Measurements from ENCODE around the gene PPP2R5E.

Gene PPP2R5E

GRCh38 chr14:63432228-63432627 lies 110.9 kb downstream of the PPP2R5E start:
- no peak for DNase-seq (ENCODE audit: low spot score)

- DNase-seq (ENCODE audit: low spot score): no peak
Observed at GRCh38 chr14:63431466-63431865, 111.7 kb downstream of the PPP2R5E start.

- DNase-seq (ENCODE audit: low spot score): no peak
Observed at GRCh38 chr14:63428486-63428885, 114.7 kb downstream of the PPP2R5E start.

- DNase-seq (ENCODE audit: low spot score): no peak
Observed at GRCh38 chr14:63426838-63427352, 116.3 kb downstream of the PPP2R5E start.

- no peak for DNase-seq (ENCODE audit: low spot score)
Observed at GRCh38 chr14:63423889-63424288, 119.3 kb downstream of the PPP2R5E start.

GRCh38 chr14:63423381-63423780 lies 119.8 kb downstream of the PPP2R5E start:
- no peak for DNase-seq (ENCODE audit: low spot score)

- no peak for DNase-seq (ENCODE audit: low spot score)
Observed at GRCh38 chr14:63421919-63422318, 121.3 kb downstream of the PPP2R5E start.

GRCh38 chr14:63421226-63421625 lies 122.0 kb downstream of the PPP2R5E start:
- no peak for DNase-seq (ENCODE audit: low spot score)

GRCh38 chr14:63418020-63418419 lies 125.2 kb downstream of the PPP2R5E start:
- no peak for DNase-seq (ENCODE audit: low spot score)

- DNase-seq (ENCODE audit: low spot score): no peak
Observed at GRCh38 chr14:63413009-63413408, 130.2 kb downstream of the PPP2R5E start.

- no peak for DNase-seq (ENCODE audit: low spot score)
Observed at GRCh38 chr14:63406333-63406732, 136.8 kb downstream of the PPP2R5E start.

GRCh38 chr14:63405715-63406114 lies 137.5 kb downstream of the PPP2R5E start:
- no peak for DNase-seq (ENCODE audit: low spot score)

GRCh38 chr14:63404906-63405305 lies 138.3 kb downstream of the PPP2R5E start:
- DNase-seq (ENCODE audit: low spot score): no peak

GRCh38 chr14:63401646-63402045 lies 141.5 kb downstream of the PPP2R5E start:
- no peak for DNase-seq (ENCODE audit: low spot score)

- no peak for DNase-seq (ENCODE audit: low spot score)
Observed at GRCh38 chr14:63398952-63399351, 144.2 kb downstream of the PPP2R5E start.

- no peak for DNase-seq (ENCODE audit: low spot score)
Observed at GRCh38 chr14:63394841-63395240, 148.3 kb downstream of the PPP2R5E start.

GRCh38 chr14:63394432-63394831 lies 148.7 kb downstream of the PPP2R5E start:
- no peak for DNase-seq (ENCODE audit: low spot score)

GRCh38 chr14:63393012-63393411 lies 150.2 kb downstream of the PPP2R5E start:
- DNase-seq (ENCODE audit: low spot score): no peak

- no peak for DNase-seq (ENCODE audit: low spot score)
Observed at GRCh38 chr14:63392236-63392635, 150.9 kb downstream of the PPP2R5E start.

GRCh38 chr14:63388766-63389431 lies 154.3 kb downstream of the PPP2R5E start:
- peak; percentile 80 for DNase-seq (ENCODE audit: low spot score)

- DNase-seq (ENCODE audit: low spot score): no peak
Observed at GRCh38 chr14:63387711-63388110, 155.5 kb downstream of the PPP2R5E start.

GRCh38 chr14:63383776-63384367 lies 159.3 kb downstream of the PPP2R5E start:
- no peak for DNase-seq (ENCODE audit: low spot score)

- no peak for DNase-seq (ENCODE audit: low spot score)
Observed at GRCh38 chr14:63378444-63378843, 164.7 kb downstream of the PPP2R5E start.

GRCh38 chr14:63375769-63376168 lies 167.4 kb downstream of the PPP2R5E start:
- DNase-seq (ENCODE audit: low spot score): no peak
